RWPE1 (cell line): ENCODE measurements around the gene RASA3.

ENCODE experiments used
- CTCF ChIA-PET: fragments of 350-600 bp; sonication (Branson Sonifier 250); formaldehyde crosslinking; extraction: SDS; loops from one replicate; lab custom pipeline; 2021; lab: Yijun Ruan, JAX
- POLR2A ChIA-PET: fragments of 400-600 bp; formaldehyde crosslinking; extraction: SDS; loops from one replicate; lab custom pipeline; 2020; ENCODE audit warnings: antibody characterized with exemption; ENCODE audit not compliant: low non-redundant PET; lab: Yijun Ruan, JAX
- DNase-seq: peaks from one replicate; pipeline ENCODE4 v3.0.0; 2012; ENCODE audit warnings: low spot score
- H3K27ac ChIP-seq: fragments of 450-650 bp; 2 replicates; pipeline ENCODE4 v1.5.1; 2017
- CTCF ChIP-seq: fragments of 450-650 bp; conservative IDR thresholded peaks from 2 replicates; pipeline ENCODE4 v1.5.1; 2017; ENCODE audit warnings: low read depth, mild to moderate bottlenecking

RASA3 gene

GRCh38 chr13:114110091-114110829 lies 22.2 kb downstream of the RASA3 start:
- TF ChIP-seq CTCF: no peak
- H3K27ac ChIP-seq: peak overlapping the region; percentile 38
- DNase-seq: no peak
- CTCF ChIA-PET: interaction anchor here (0.6 kb wide), 1 partner anchor 108 kb away, joined by 3 read pairs; no protein-coding TSS in a partner anchor
- POLR2A ChIA-PET: no interaction called here

- TF ChIP-seq CTCF: no peak
- H3K27ac ChIP-seq: peak overlapping the region; percentile 38
- POLR2A ChIA-PET: no interaction called here
- CTCF ChIA-PET: interaction anchor here (0.6 kb wide), 1 partner anchor 42 kb away, joined by 3 read pairs; no protein-coding TSS in a partner anchor
- no peak for DNase-seq
These were observed 22.8 kb downstream of the RASA3 start for GRCh38 chr13:114109641-114110041.

GRCh38 chr13:114108894-114109293 lies 23.5 kb downstream of the RASA3 start:
- peak overlapping the region; percentile 38; the same call in 1 of the 2 replicates for H3K27ac ChIP-seq
- CTCF ChIA-PET: interaction anchor here (0.6 kb wide), 1 partner anchor 42 kb away, joined by 3 read pairs; no protein-coding TSS in a partner anchor
- POLR2A ChIA-PET: no interaction called here
- no peak for DNase-seq
- TF ChIP-seq CTCF: no peak

- POLR2A ChIA-PET: no interaction called here
- H3K27ac ChIP-seq: 0 out of 2 replicates have a peak overlapping the region, but pooled peaks have one; percentile 38
- no peak for TF ChIP-seq CTCF
- CTCF ChIA-PET: no interaction called here
- DNase-seq: no peak
These were observed 24.2 kb downstream of the RASA3 start for GRCh38 chr13:114108141-114108761.

- no peak for TF ChIP-seq CTCF
- peak overlapping the region; percentile 16; the same call in 1 of the 2 replicates for H3K27ac ChIP-seq
- ChIA-PET POLR2A (no interaction called here), CTCF (no interaction called here)
- DNase-seq: no peak
These were observed 24.7 kb downstream of the RASA3 start for GRCh38 chr13:114107686-114108081.

- DNase-seq: no peak
- CTCF ChIA-PET: no interaction called here
- peak overlapping the region; percentile 16; the same call in 1 of the 2 replicates for H3K27ac ChIP-seq
These were observed 25.3 kb downstream of the RASA3 start for GRCh38 chr13:114106991-114107685.

More at GRCh38 chr13:114106991-114107685, 25.3 kb downstream of the RASA3 start:
- POLR2A ChIA-PET: no interaction called here
- no peak for TF ChIP-seq CTCF
